ENCODE results near the gene BMAL1. TPM values are rescaled to one million over a fixed set of nuclear protein-coding genes. Genes with fewer than 3 reads are reported as not detected.

BMAL1 gene
- total and polyA plus RNA-seq, 2 donors (not counting 3 experiments of a cell fraction or from before 2014, with no cell fraction given) = 5.8 to 10.1 TPM

DNA sequence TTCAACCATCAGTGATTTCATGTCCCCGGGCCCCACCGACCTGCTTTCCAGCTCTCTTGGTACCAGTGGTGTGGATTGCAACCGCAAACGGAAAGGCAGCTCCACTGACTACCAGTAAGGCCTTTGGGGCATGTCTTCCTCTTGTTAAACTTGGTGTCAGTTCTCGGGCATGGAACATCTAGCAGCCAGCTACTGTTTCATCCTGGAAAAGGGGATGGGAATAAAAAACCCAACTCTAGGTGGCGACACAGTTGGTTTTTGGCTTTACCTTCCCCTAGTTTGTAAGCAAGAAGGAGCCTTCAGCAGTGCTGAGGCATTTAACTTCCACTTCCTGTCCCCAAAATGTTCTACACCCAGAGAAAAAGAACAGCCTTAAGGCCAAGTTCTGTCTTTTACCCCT is 76.7 kb downstream of the BMAL1 start:
- no peaks in the 10 kb centered on the region for H3K79me2 ChIP-seq (ENCODE audit: control insufficient read depth, insufficient read depth, low read length)
- no peaks in the 10 kb centered on the region for H4K20me1 ChIP-seq (replicated peaks; ENCODE audit: control insufficient read depth, extremely low read depth, insufficient read depth, low read length)
- H3K36me3 ChIP-seq (ENCODE audit: control insufficient read depth in 2 of 2, extremely low read depth in 1 of 2, insufficient read depth in 2 of 2, low read length in 2 of 2) = peaks cover 0 to 4% of the 10 kb centered on the region in 2 experiments
- no peak overlapping the region for H2AFZ ChIP-seq (ENCODE audit: low read depth, low read length)
- CTCF ChIA-PET = interaction anchor here (0.6 to 8.3 kb wide), 28 partner anchors 9 to 391 kb away, joined by 3 to 144 read pairs (median 5); partner anchors contain the start of gene BTBD10
- peak; percentile 72 for FAIRE-seq
- no peak overlapping the region for H3K4me2 ChIP-seq (ENCODE audit: insufficient read depth, low read length)
- H3K4me3 ChIP-seq (replicated peaks in 1 of 3; ENCODE audit: insufficient read depth in 1 of 3, low read depth in 1 of 3, low read length in 3 of 3) = no peak overlapping the region
- peak; percentile 44 for DNase-seq (ENCODE audit: low read depth, low spot score)
- no TSS peak for BruUV-seq (replicated peaks)
- POLR2A ChIA-PET = no interaction called here
- no peaks in the 10 kb centered on the region for H3K9me1 ChIP-seq (replicated peaks; ENCODE audit: control insufficient read depth, extremely low read depth, insufficient read depth, low read length)
- no peak overlapping the region for H3K27ac ChIP-seq (ENCODE audit: insufficient read depth, low read depth, low read length)
- no peak for TF ChIP-seq POLR2A (IDR thresholded peaks at IDR 0.05; ENCODE audit: low read depth, low read length)
- TF ChIP-seq, protein P1, sequence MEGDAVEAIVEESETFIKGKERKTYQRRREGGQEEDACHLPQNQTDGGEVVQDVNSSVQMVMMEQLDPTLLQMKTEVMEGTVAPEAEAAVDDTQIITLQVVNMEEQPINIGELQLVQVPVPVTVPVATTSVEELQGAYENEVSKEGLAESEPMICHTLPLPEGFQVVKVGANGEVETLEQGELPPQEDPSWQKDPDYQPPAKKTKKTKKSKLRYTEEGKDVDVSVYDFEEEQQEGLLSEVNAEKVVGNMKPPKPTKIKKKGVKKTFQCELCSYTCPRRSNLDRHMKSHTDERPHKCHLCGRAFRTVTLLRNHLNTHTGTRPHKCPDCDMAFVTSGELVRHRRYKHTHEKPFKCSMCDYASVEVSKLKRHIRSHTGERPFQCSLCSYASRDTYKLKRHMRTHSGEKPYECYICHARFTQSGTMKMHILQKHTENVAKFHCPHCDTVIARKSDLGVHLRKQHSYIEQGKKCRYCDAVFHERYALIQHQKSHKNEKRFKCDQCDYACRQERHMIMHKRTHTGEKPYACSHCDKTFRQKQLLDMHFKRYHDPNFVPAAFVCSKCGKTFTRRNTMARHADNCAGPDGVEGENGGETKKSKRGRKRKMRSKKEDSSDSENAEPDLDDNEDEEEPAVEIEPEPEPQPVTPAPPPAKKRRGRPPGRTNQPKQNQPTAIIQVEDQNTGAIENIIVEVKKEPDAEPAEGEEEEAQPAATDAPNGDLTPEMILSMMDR (IDR thresholded peaks at IDR 0.05; ENCODE audit: extremely low read depth in 1 of 2, insufficient read depth in 1 of 2, low read depth in 1 of 2, low read length in 2 of 2) = peak; percentile 45 to 46
- H3K9ac ChIP-seq (replicated peaks; ENCODE audit: extremely low read depth, insufficient read depth, low read length) = no peak overlapping the region
- intact Hi-C loops (cut with micrococcal nuclease) (loop anchor here (1.0 to 2.0 kb wide), 2 partner anchors 31 to 108 kb away; partner anchors contain the start of gene BTBD10), dilution Hi-C loops (cut with MboI; ENCODE audit: extremely low pct_ligation_motif_present, low sequenced_read_pairs) (no loop called here)
- no peaks in the 10 kb centered on the region for H3K9me3 ChIP-seq (replicated peaks; ENCODE audit: control insufficient read depth, insufficient read depth, low read length)
- H3K4me1 ChIP-seq (ENCODE audit: control insufficient read depth, extremely low read depth, insufficient read depth, low read length) = no peaks in the 10 kb centered on the region
- H3K27me3 ChIP-seq (ENCODE audit: control insufficient read depth in 2 of 2, insufficient read depth in 2 of 2, low read length in 2 of 2) = no peaks in the 10 kb centered on the region

DNA sequence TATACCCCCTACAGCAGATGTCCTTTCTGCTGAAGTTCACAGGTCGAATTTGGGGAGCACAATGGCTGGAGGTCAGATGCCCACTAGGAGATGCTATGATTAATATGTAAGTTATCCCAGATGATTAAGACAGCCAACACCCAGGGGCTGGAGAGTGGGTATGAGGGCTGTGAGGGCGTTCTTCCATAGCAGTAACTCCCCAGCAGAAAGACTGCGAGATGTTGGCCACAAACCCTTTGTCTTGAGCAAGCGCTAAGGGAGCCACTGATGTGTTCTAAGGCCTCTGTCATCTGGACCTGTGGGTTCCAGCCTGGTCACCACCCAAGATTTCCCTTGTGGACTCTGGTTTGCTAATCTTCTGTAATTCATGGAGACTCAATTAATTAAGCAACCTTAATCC is 77.6 kb downstream of the BMAL1 start:
- TF ChIP-seq POLR2A (IDR thresholded peaks at IDR 0.05; ENCODE audit: low read depth, low read length) (no peak), JUN (IDR thresholded peaks at IDR 0.05; ENCODE audit: borderline replicate concordance, insufficient read depth, insufficient read length, low read depth) (no peak), MYC (IDR thresholded peaks at IDR 0.05; ENCODE audit: low read depth, low read length) (no peak), POLR2AphosphoS5 (IDR thresholded peaks at IDR 0.05; ENCODE audit: insufficient read depth, low read depth, low read length) (no peak), GATA2 (IDR thresholded peaks at IDR 0.05; ENCODE audit: insufficient read depth, insufficient read length, low read depth, low read length) (no peak), EZH2 (IDR thresholded peaks at IDR 0.05; ENCODE audit: borderline replicate concordance, low read depth, low read length, severe bottlenecking) (no peak), FOS (IDR thresholded peaks at IDR 0.05; ENCODE audit: borderline replicate concordance, insufficient read depth, low read length) (no peak)
- TF ChIP-seq, protein P2, sequence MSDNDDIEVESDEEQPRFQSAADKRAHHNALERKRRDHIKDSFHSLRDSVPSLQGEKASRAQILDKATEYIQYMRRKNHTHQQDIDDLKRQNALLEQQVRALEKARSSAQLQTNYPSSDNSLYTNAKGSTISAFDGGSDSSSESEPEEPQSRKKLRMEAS (IDR thresholded peaks at IDR 0.05; ENCODE audit: insufficient read depth, insufficient read length) = no peak
- TF ChIP-seq, protein P1 (IDR thresholded peaks at IDR 0.05; ENCODE audit: extremely low read depth in 1 of 2, insufficient read depth in 1 of 2, low read depth in 1 of 2, low read length in 2 of 2) = no peak
- Histone ChIP-seq H3K4me1 (ENCODE audit: control insufficient read depth, extremely low read depth, insufficient read depth, low read length) (no peaks in the 10 kb centered on the region), H3K36me3 (ENCODE audit: control insufficient read depth in 2 of 2, extremely low read depth in 1 of 2, insufficient read depth in 2 of 2, low read length in 2 of 2) (peaks cover 0 to 4% of the 10 kb centered on the region in 2 experiments), H3K79me2 (ENCODE audit: control insufficient read depth, insufficient read depth, low read length) (no peaks in the 10 kb centered on the region), H3K27ac (ENCODE audit: insufficient read depth, low read depth, low read length) (no peak overlapping the region), H2AFZ (ENCODE audit: low read depth, low read length) (no peak overlapping the region), H3K4me3 (replicated peaks in 1 of 3; ENCODE audit: insufficient read depth in 1 of 3, low read depth in 1 of 3, low read length in 3 of 3) (no peak overlapping the region), H3K27me3 (ENCODE audit: control insufficient read depth in 2 of 2, insufficient read depth in 2 of 2, low read length in 2 of 2) (no peaks in the 10 kb centered on the region), H3K9me1 (replicated peaks; ENCODE audit: control insufficient read depth, extremely low read depth, insufficient read depth, low read length) (no peaks in the 10 kb centered on the region), H3K4me2 (ENCODE audit: insufficient read depth, low read length) (no peak overlapping the region), H3K9ac (replicated peaks; ENCODE audit: extremely low read depth, insufficient read depth, low read length) (no peak overlapping the region), H4K20me1 (replicated peaks; ENCODE audit: control insufficient read depth, extremely low read depth, insufficient read depth, low read length) (no peaks in the 10 kb centered on the region), H3K9me3 (replicated peaks; ENCODE audit: control insufficient read depth, insufficient read depth, low read length) (no peaks in the 10 kb centered on the region)
- no TSS peak for BruUV-seq (replicated peaks)
- dilution Hi-C loops (cut with MboI; ENCODE audit: extremely low pct_ligation_motif_present, low sequenced_read_pairs) = no loop called here
- no peak for DNase-seq (ENCODE audit: low read depth, low spot score)
- ChIA-PET CTCF (interaction anchor here (1.1 to 8.3 kb wide), 18 partner anchors 8 to 145 kb away, joined by 3 to 144 read pairs (median 8); partner anchors contain the start of gene BTBD10), POLR2A (no interaction called here)
- intact Hi-C loops (cut with micrococcal nuclease) = loop anchor here (2.0 kb wide), 1 partner anchor 108 kb away; the partner anchor contains the start of gene BTBD10
- no peak for FAIRE-seq
